ENCODE measurements around the gene ARHGAP22.

ARHGAP22 gene

GRCh38 chr10:48456808-48457761 is 147.8 kb downstream of the ARHGAP22 start:
- Histone ChIP-seq H3K9me3 (ENCODE audit: control insufficient read depth, insufficient read depth, low read length) (no peaks in the 10 kb centered on the region), H3K9ac (ENCODE audit: low read depth, low read length) (no peak overlapping the region), H3K36me3 (ENCODE audit: insufficient read depth, low read length) (no peaks in the 10 kb centered on the region), H3K4me1 (ENCODE audit: insufficient read depth, low read length) (peaks cover 10% of the 10 kb centered on the region; the same call in 1 of the 2 replicates)

- Histone ChIP-seq H3K36me3 (ENCODE audit: insufficient read depth, low read length) (no peaks in the 10 kb centered on the region), H3K9ac (ENCODE audit: low read depth, low read length) (no peak overlapping the region), H3K9me3 (ENCODE audit: control insufficient read depth, insufficient read depth, low read length) (no peaks in the 10 kb centered on the region), H3K4me1 (ENCODE audit: insufficient read depth, low read length) (peaks cover 10% of the 10 kb centered on the region; the same call in 1 of the 2 replicates)
Measured at GRCh38 chr10:48456361-48456804, 148.5 kb downstream of the ARHGAP22 start.

- Histone ChIP-seq H3K4me1 (ENCODE audit: insufficient read depth, low read length) (peaks cover 10% of the 10 kb centered on the region; the same call in 1 of the 2 replicates), H3K36me3 (ENCODE audit: insufficient read depth, low read length) (no peaks in the 10 kb centered on the region), H3K9ac (ENCODE audit: low read depth, low read length) (no peak overlapping the region), H3K9me3 (ENCODE audit: control insufficient read depth, insufficient read depth, low read length) (no peaks in the 10 kb centered on the region)
Measured at GRCh38 chr10:48455392-48456151, 149.3 kb downstream of the ARHGAP22 start.

GRCh38 chr10:48455055-48455391 is 149.8 kb downstream of the ARHGAP22 start:
- Histone ChIP-seq H3K36me3 (ENCODE audit: insufficient read depth, low read length) (no peaks in the 10 kb centered on the region), H3K9ac (ENCODE audit: low read depth, low read length) (no peak overlapping the region), H3K9me3 (ENCODE audit: control insufficient read depth, insufficient read depth, low read length) (no peaks in the 10 kb centered on the region), H3K4me1 (ENCODE audit: insufficient read depth, low read length) (peaks cover 10% of the 10 kb centered on the region; the same call in 1 of the 2 replicates)

- Histone ChIP-seq H3K9ac (ENCODE audit: low read depth, low read length) (no peak overlapping the region), H3K9me3 (ENCODE audit: control insufficient read depth, insufficient read depth, low read length) (no peaks in the 10 kb centered on the region), H3K4me1 (ENCODE audit: insufficient read depth, low read length) (peaks cover 10% of the 10 kb centered on the region; the same call in 1 of the 2 replicates), H3K36me3 (ENCODE audit: insufficient read depth, low read length) (no peaks in the 10 kb centered on the region)
Measured at GRCh38 chr10:48454302-48455054, 150.4 kb downstream of the ARHGAP22 start.

GRCh38 chr10:48453451-48454301 is 151.2 kb downstream of the ARHGAP22 start:
- no peaks in the 10 kb centered on the region for H3K36me3 ChIP-seq (ENCODE audit: insufficient read depth, low read length)
- H3K4me1 ChIP-seq (ENCODE audit: insufficient read depth, low read length), result peaks cover 10% of the 10 kb centered on the region; the same call in 1 of the 2 replicates
- no peak overlapping the region for H3K9ac ChIP-seq (ENCODE audit: low read depth, low read length)
- H3K9me3 ChIP-seq (ENCODE audit: control insufficient read depth, insufficient read depth, low read length), result no peaks in the 10 kb centered on the region

GRCh38 chr10:48452879-48453412 is 151.9 kb downstream of the ARHGAP22 start:
- no peaks in the 10 kb centered on the region for H3K36me3 ChIP-seq (ENCODE audit: insufficient read depth, low read length)
- H3K4me1 ChIP-seq (ENCODE audit: insufficient read depth, low read length), result peaks cover 10% of the 10 kb centered on the region; the same call in 1 of the 2 replicates
- H3K9ac ChIP-seq (ENCODE audit: low read depth, low read length), result no peak overlapping the region
- H3K9me3 ChIP-seq (ENCODE audit: control insufficient read depth, insufficient read depth, low read length), result no peaks in the 10 kb centered on the region

- peaks cover 10% of the 10 kb centered on the region; the same call in 1 of the 2 replicates for H3K4me1 ChIP-seq (ENCODE audit: insufficient read depth, low read length)
- no peak overlapping the region for H3K9ac ChIP-seq (ENCODE audit: low read depth, low read length)
- no peaks in the 10 kb centered on the region for H3K36me3 ChIP-seq (ENCODE audit: insufficient read depth, low read length)
- H3K9me3 ChIP-seq (ENCODE audit: control insufficient read depth, insufficient read depth, low read length), result no peaks in the 10 kb centered on the region
Measured at GRCh38 chr10:48451969-48452878, 152.6 kb downstream of the ARHGAP22 start.

- H3K36me3 ChIP-seq (ENCODE audit: insufficient read depth, low read length), result no peaks in the 10 kb centered on the region
- H3K9me3 ChIP-seq (ENCODE audit: control insufficient read depth, insufficient read depth, low read length), result no peaks in the 10 kb centered on the region
- no peak overlapping the region for H3K9ac ChIP-seq (ENCODE audit: low read depth, low read length)
- H3K4me1 ChIP-seq (ENCODE audit: insufficient read depth, low read length), result no peaks in the 10 kb centered on the region
Measured at GRCh38 chr10:48450741-48451466, 154.0 kb downstream of the ARHGAP22 start.

GRCh38 chr10:48450233-48450740 is 154.6 kb downstream of the ARHGAP22 start:
- Histone ChIP-seq H3K36me3 (ENCODE audit: insufficient read depth, low read length) (no peaks in the 10 kb centered on the region), H3K4me1 (ENCODE audit: insufficient read depth, low read length) (no peaks in the 10 kb centered on the region), H3K9ac (ENCODE audit: low read depth, low read length) (no peak overlapping the region), H3K9me3 (ENCODE audit: control insufficient read depth, insufficient read depth, low read length) (no peaks in the 10 kb centered on the region)

- 0 out of 2 replicates have a peak, but pooled peaks cover 1% of the 10 kb centered on the region for H3K4me1 ChIP-seq (ENCODE audit: insufficient read depth, low read length)
- no peaks in the 10 kb centered on the region for H3K36me3 ChIP-seq (ENCODE audit: insufficient read depth, low read length)
- H3K9me3 ChIP-seq (ENCODE audit: control insufficient read depth, insufficient read depth, low read length), result no peaks in the 10 kb centered on the region
- no peak overlapping the region for H3K9ac ChIP-seq (ENCODE audit: low read depth, low read length)
Measured at GRCh38 chr10:48449501-48450232, 155.2 kb downstream of the ARHGAP22 start.

Measured in ES-I3 (cell line).